K562 (cell line): ENCODE measurements around the gene ZNF335. TPM values are rescaled to one million over a fixed set of nuclear protein-coding genes. Genes with fewer than 3 reads are reported as not detected.
A peak's percentile ranks its signal among the peaks of the same experiment; 100 is the strongest.

Experiments used
- ATAC-seq: fragments of 200-7000 bp; cut with Tn5 transposase; 3 replicates; pipeline ENCODE4 v1.9.1; 2020; ENCODE audit warnings: moderate library complexity
- BruUV-seq: library from RNA; stranded (reverse); fragments of 400-500 nt; replicated peaks from 2 replicates; lab custom pipeline; 2021; lab: Mats Ljungman, UMichigan
- CTCF ChIA-PET: fragments of 300-600 bp; formaldehyde crosslinking; extraction: SDS; loops from one replicate; lab custom pipeline; 2021; ENCODE audit warnings: low intra/inter-chr PET ratio; lab: Yijun Ruan, JAX
- POLR2A ChIA-PET: fragments of 300-600, 350-650 bp; sonication (Branson Sonifier 250); formaldehyde crosslinking; extraction: SDS; loops from one replicate; lab custom pipeline; 2021; ENCODE audit warnings: antibody characterized with exemption, inconsistent platforms; lab: Yijun Ruan, JAX
- DNase-seq, 4 experiments: peaks; one replicate each; pipeline versions ENCODE4 v3.0.0 to v3.0.0-alpha.2; 2011 to 2018; ENCODE audit warnings: low spot score in 3 of 4, mixed read lengths in 3 of 4; ENCODE audit errors: extremely low read depth in 1 of 4
- FAIRE-seq: peaks from 2 replicates; lab custom pipeline; 2011; peaks lifted over from hg19 to GRCh38; lab: Jason Lieb, UNC
- H2AFZ ChIP-seq: 2 replicates; pipeline ENCODE4 v1.6.0; 2011; ENCODE audit warnings: low read depth, low read length, control low read depth, inconsistent platforms
- H3K27ac ChIP-seq: fragments of 200-600 bp; 3 replicates; pipeline ENCODE4 v1.8.0; 2011; ENCODE audit warnings: low read depth, mild to moderate bottlenecking, control low read depth, inconsistent platforms, low read length, moderate library complexity, mixed read lengths; ENCODE audit errors: extremely low read depth
- H3K27me3 ChIP-seq, 2 experiments: fragments of 300-600 bp in 1 of 2; 2 replicates in 1 of 2; 3 replicates in 1 of 2; pipeline versions ENCODE4 v1.6.0 to v1.8.0; 2011; ENCODE audit warnings: inconsistent platforms in 2 of 2, low read length in 2 of 2, mild to moderate bottlenecking in 1 of 2, mixed read lengths in 1 of 2, moderate library complexity in 1 of 2; ENCODE audit not compliant: control insufficient read depth in 2 of 2, insufficient read depth in 2 of 2
- H3K36me3 ChIP-seq: fragments of 300-600 bp; 3 replicates; pipeline ENCODE4 v1.8.0; 2011; ENCODE audit warnings: mild to moderate bottlenecking, low read length, inconsistent platforms; ENCODE audit not compliant: control insufficient read depth, insufficient read depth
- H3K4me1 ChIP-seq, 2 experiments: fragments of 200-600 bp in 1 of 2; replicated peaks in 1 of 2; 2 replicates in 1 of 2; 3 replicates in 1 of 2; pipeline versions ENCODE4 v1.5.1 to v1.8.0; 2011; ENCODE audit warnings: inconsistent platforms in 2 of 2, low read length in 2 of 2, mild to moderate bottlenecking in 1 of 2, mixed read lengths in 1 of 2, moderate library complexity in 1 of 2; ENCODE audit not compliant: control insufficient read depth in 2 of 2, insufficient read depth in 2 of 2
- H3K4me2 ChIP-seq: 2 replicates; pipeline ENCODE4 v1.6.1; 2011; ENCODE audit warnings: low read length, control low read depth, inconsistent platforms, mixed read lengths; ENCODE audit not compliant: insufficient read depth
- H3K4me3 ChIP-seq: fragments of 200-600 bp; sonication (generic), shearing (Covaris generic); 2 replicates; pipeline ENCODE4 v1.5.1; 2016; ENCODE audit warnings: control low read depth, inconsistent platforms
- H3K79me2 ChIP-seq: fragments of 200-600 bp; 3 replicates; pipeline ENCODE4 v1.8.0; 2011; ENCODE audit warnings: low read length, inconsistent platforms; ENCODE audit not compliant: control insufficient read depth, insufficient read depth
- H3K9ac ChIP-seq, 2 experiments: 2 replicates each; pipeline versions ENCODE4 v1.6.0 to v1.6.1; 2011; ENCODE audit warnings: low read depth in 2 of 2, low read length in 2 of 2, control low read depth in 1 of 2, inconsistent platforms in 1 of 2, mild to moderate bottlenecking in 1 of 2, mixed read lengths in 1 of 2; ENCODE audit not compliant: insufficient read depth in 1 of 2
- H3K9me1 ChIP-seq: one replicate; pipeline ENCODE4 v1.6.0; 2011; ENCODE audit warnings: inconsistent platforms, mild to moderate bottlenecking, low read length, moderate library complexity; ENCODE audit not compliant: control insufficient read depth, insufficient read depth
- H3K9me3 ChIP-seq: replicated peaks from 2 replicates; pipeline ENCODE4 v1.5.1; 2011; ENCODE audit warnings: low read depth, low read length, inconsistent platforms; ENCODE audit not compliant: control insufficient read depth, insufficient read depth
- H4K20me1 ChIP-seq: replicated peaks from 2 replicates; pipeline ENCODE4 v1.6.1; 2011; ENCODE audit warnings: low read length, inconsistent platforms, mixed read lengths; ENCODE audit not compliant: control insufficient read depth, insufficient read depth
- DMBX1 ChIP-seq: fragments of 250-450 bp; sonication (Bioruptor Pico); IDR thresholded peaks from 2 replicates; pipeline ENCODE4 v1.8.0; 2022; ENCODE audit warnings: inconsistent platforms, mild to moderate bottlenecking, moderate library complexity, borderline replicate concordance
- NR2C1 ChIP-seq, 2 experiments: fragments of 450-650 bp; IDR thresholded peaks; 2 replicates each; pipeline ENCODE4 v1.6.1; 2017; ENCODE audit warnings: mild to moderate bottlenecking in 2 of 2, antibody characterized with exemption in 1 of 2, inconsistent platforms in 1 of 2, missing compliant biosample characterization in 1 of 2, missing genetic modification characterization in 1 of 2
- PHB2 ChIP-seq: fragments of 450-650 bp; IDR thresholded peaks from 2 replicates; pipeline ENCODE4 v1.6.1; 2017; ENCODE audit warnings: low read depth
- PTBP1 ChIP-seq: fragments of 200-400 bp; formaldehyde crosslinking; IDR thresholded peaks from 2 replicates; pipeline ENCODE4 v1.6.1; 2017; ENCODE audit warnings: low read depth, low read length
- RNF219 ChIP-seq: fragments of 250-450 bp; sonication (Bioruptor Pico); IDR thresholded peaks from 2 replicates; pipeline ENCODE4 v1.5.0; 2022; ENCODE audit warnings: mild to moderate bottlenecking
- ZNF134 ChIP-seq: fragments of 250-450 bp; sonication (Bioruptor Pico); conservative IDR thresholded peaks from 2 replicates; pipeline ENCODE4 v1.4.0; 2020
- ZNF316 ChIP-seq: fragments of 450-650 bp; IDR thresholded peaks from 2 replicates; pipeline ENCODE4 v1.6.1; 2016
- WGBS: fragments of 100-300 bp; shearing (Covaris generic); methylation state at CpG from one replicate; pipeline ENCODE4 v1.1.6; 2016; ENCODE audit warnings: low coverage, mixed read lengths; ENCODE audit not compliant: insufficient coverage; ENCODE audit errors: missing lambda C conversion rate; 5-methylcytosine and 5-hydroxymethylcytosine counted together
- in situ Hi-C: fragments of 300-500 bp; cut with MboI; formaldehyde crosslinking; loops from 4 replicates; pipeline ENCODE4 v1.15.0; 2018; ENCODE audit warnings: inconsistent platforms, mixed read lengths
- intact Hi-C: fragments of 100-400 bp; cut with micrococcal nuclease; formaldehyde crosslinking; loops from 2 replicates; pipeline ENCODE4 v1.14.2; 2022
- polyA plus RNA-seq, 8 experiments: library from polyadenylated mRNA; depleted of rRNA in 4 of 8; stranded (reverse) in 5 of 8; unstranded in 3 of 8; fragments of >200 nt; fragmentation: Nextera tagmentation in 2 of 8; fragmentation: Illumina TruSeq in 1 of 8; extraction: Ambion mirVana in 2 of 8; extraction: Trizol in 1 of 8; gene quantifications; 2 replicates each; pipeline versions ENCODE4 v1.2.1 to v1.2.3, GENCODE V29; 2011 to 2014; ENCODE audit warnings: inconsistent platforms in 1 of 8, missing spikeins in 1 of 8
- total RNA-seq, 7 experiments: library from RNA; depleted of rRNA in 6 of 7; stranded (reverse); fragments of >200 nt in 6 of 7; fragmentation: Illumina TruSeq in 2 of 7; extraction: Trizol in 2 of 7; gene quantifications; 2 replicates each; pipeline versions ENCODE4 v1.2.1 to v1.2.3, GENCODE V29; 2011 to 2021; ENCODE audit warnings: low replicate concordance in 1 of 7

Gene ZNF335
- total and polyA plus RNA-seq, 9 of the 15 experiments (the other 6 are each of a cell fraction or from before 2014, with no cell fraction given): 0.39 to 16.0 (median 7.6) TPM

GRCh38 chr20:45994761-45995493 lies 22.9 kb upstream of the ZNF335 start:
- no peaks in the 10 kb centered on the region for H3K79me2 ChIP-seq
- TF ChIP-seq ZNF316 (peak; percentile 37; the same call in 1 of the 2 replicates), PTBP1 (no peak)
- H2AFZ ChIP-seq: no peak overlapping the region
- ChIA-PET CTCF (interaction anchor here (0.6 kb wide), 1 partner anchor 19 kb away, joined by 4 read pairs; no protein-coding TSS in a partner anchor), POLR2A (no interaction called here)
- 19% methylated on average over 9 of the region's 9 CpGs for WGBS
- ATAC-seq (no peak), DNase-seq (no peak), FAIRE-seq (no peak)
- no peaks in the 10 kb centered on the region for H3K36me3 ChIP-seq
- H3K4me1 ChIP-seq: peaks cover 0 to 8% of the 10 kb centered on the region in 2 experiments; a peak in 1 of 5 replicates
- H3K9me1 ChIP-seq: no peaks in the 10 kb centered on the region
- no peak overlapping the region for H3K9ac ChIP-seq
- intact Hi-C loops (no loop called here), in situ Hi-C loops (no loop called here)
- no peak overlapping the region for H3K4me2 ChIP-seq
- H3K4me3 ChIP-seq: no peak overlapping the region
- peaks cover 15 to 23% of the 10 kb centered on the region in 2 experiments; a peak in 4 of 5 replicates for H3K27me3 ChIP-seq
- no peak overlapping the region for H3K27ac ChIP-seq
- H3K9me3 ChIP-seq: no peaks in the 10 kb centered on the region
- no TSS peak for BruUV-seq
- H4K20me1 ChIP-seq: peaks cover 4% of the 10 kb centered on the region; the same call in 1 of the 2 replicates

- DNase-seq (no peak), ATAC-seq (peak; percentile 63), FAIRE-seq (no peak)
- in situ Hi-C loops (no loop called here), intact Hi-C loops (no loop called here)
- CTCF ChIA-PET: no interaction called here
- H3K27ac ChIP-seq: no peak overlapping the region
- H3K9me1 ChIP-seq: no peaks in the 10 kb centered on the region
- BruUV-seq: no TSS peak
- peaks cover 0 to 8% of the 10 kb centered on the region in 2 experiments; a peak in 1 of 5 replicates for H3K4me1 ChIP-seq
- peaks cover 4% of the 10 kb centered on the region; the same call in 1 of the 2 replicates for H4K20me1 ChIP-seq
- H3K36me3 ChIP-seq: no peaks in the 10 kb centered on the region
- TF ChIP-seq ZNF134 (CRISPR knock-in tag) (no peak), NR2C1 (IDR thresholded peaks at IDR 0.05) (peak; percentile 41; the same call in 1 of the 2 replicates), NR2C1 (tag; IDR thresholded peaks at IDR 0.05) (0 out of 2 replicates have a peak, but pooled peaks have one; percentile 22), PHB2 (no peak), DMBX1 (no peak), RNF219 (CRISPR knock-in tag) (no peak)
- no peaks in the 10 kb centered on the region for H3K9me3 ChIP-seq
- no peaks in the 10 kb centered on the region for H3K79me2 ChIP-seq
- POLR2A ChIA-PET: interaction anchor here (1.2 kb wide), 1 partner anchor 10 kb away, joined by 3 read pairs; no protein-coding TSS in a partner anchor
- H3K9ac ChIP-seq: peak overlapping the region in 1 of 2 experiments; percentile 68; a peak in 1 of 4 replicates
- peaks cover 9 to 22% of the 10 kb centered on the region in 2 experiments; a peak in 4 of 5 replicates for H3K27me3 ChIP-seq
- WGBS: 26% methylated on average over 8 of the region's 12 CpGs
- H2AFZ ChIP-seq: no peak overlapping the region
- H3K4me3 ChIP-seq: no peak overlapping the region
- no peak overlapping the region for H3K4me2 ChIP-seq
These were observed 21.4 kb upstream of the ZNF335 start for GRCh38 chr20:45993197-45993951.
